ENCODE measurements around the gene PCSK6.
A peak's percentile ranks its signal among the peaks of the same experiment; 100 is the strongest.

Gene PCSK6

GRCh38 chr15:101266034-101266433 lies 223.5 kb downstream of the PCSK6 start:
- DNase-seq (ENCODE audit: low spot score): no peak
- in situ Hi-C loops (cut with MboI; ENCODE audit: low pct_unique_long_range_greater_than_20kb, low sequenced_read_pairs, unreplicated experiment): loop anchor here (25.0 kb wide), 2 partner anchors 354 to 654 kb away; partner anchors contain the start of genes ASB7, LINS1 and LRRK1
- TF ChIP-seq CTCF (IDR thresholded peaks at IDR 0.05; ENCODE audit: extremely low read depth, insufficient read depth, missing control alignments): no peak

GRCh38 chr15:101264911-101265641 lies 224.4 kb downstream of the PCSK6 start:
- in situ Hi-C loops (cut with MboI; ENCODE audit: low pct_unique_long_range_greater_than_20kb, low sequenced_read_pairs, unreplicated experiment): loop anchor here (25.0 kb wide), 2 partner anchors 353 to 653 kb away; partner anchors contain the start of genes ASB7, LINS1 and LRRK1
- DNase-seq (ENCODE audit: low spot score): peak; percentile 54
- no peak for TF ChIP-seq CTCF (IDR thresholded peaks at IDR 0.05; ENCODE audit: extremely low read depth, insufficient read depth, missing control alignments)

- DNase-seq (ENCODE audit: low spot score): peak; percentile 59
- in situ Hi-C loops (cut with MboI; ENCODE audit: low pct_unique_long_range_greater_than_20kb, low sequenced_read_pairs, unreplicated experiment): loop anchor here (25.0 kb wide), 2 partner anchors 352 to 652 kb away; partner anchors contain the start of genes ASB7, LINS1 and LRRK1
- TF ChIP-seq CTCF (IDR thresholded peaks at IDR 0.05; ENCODE audit: extremely low read depth, insufficient read depth, missing control alignments): no peak
Observed at GRCh38 chr15:101264011-101264410, 225.5 kb downstream of the PCSK6 start.

GRCh38 chr15:101262551-101262950 lies 227.0 kb downstream of the PCSK6 start:
- TF ChIP-seq CTCF (IDR thresholded peaks at IDR 0.05; ENCODE audit: extremely low read depth, insufficient read depth, missing control alignments): no peak
- no peak for DNase-seq (ENCODE audit: low spot score)
- in situ Hi-C loops (cut with MboI; ENCODE audit: low pct_unique_long_range_greater_than_20kb, low sequenced_read_pairs, unreplicated experiment): loop anchor here (25.0 kb wide), 2 partner anchors 350 to 650 kb away; partner anchors contain the start of genes ASB7, LINS1 and LRRK1

GRCh38 chr15:101258238-101259144 lies 231.0 kb downstream of the PCSK6 start:
- in situ Hi-C loops (cut with MboI; ENCODE audit: low pct_unique_long_range_greater_than_20kb, low sequenced_read_pairs, unreplicated experiment): loop anchor here (10.0 to 25.0 kb wide), 3 partner anchors 164 to 646 kb away; partner anchors contain the start of genes ASB7, LINS1 and LRRK1
- DNase-seq (ENCODE audit: low spot score): peak; percentile 62
- peak; percentile 79 for TF ChIP-seq CTCF (IDR thresholded peaks at IDR 0.05; ENCODE audit: extremely low read depth, insufficient read depth, missing control alignments)

- in situ Hi-C loops (cut with MboI; ENCODE audit: low pct_unique_long_range_greater_than_20kb, low sequenced_read_pairs, unreplicated experiment): loop anchor here (10.0 to 25.0 kb wide), 3 partner anchors 162 to 644 kb away; partner anchors contain the start of genes ASB7, LINS1 and LRRK1
- peak; percentile 52 for TF ChIP-seq CTCF (IDR thresholded peaks at IDR 0.05; ENCODE audit: extremely low read depth, insufficient read depth, missing control alignments)
- DNase-seq (ENCODE audit: low spot score): no peak
Observed at GRCh38 chr15:101256757-101257156, 232.8 kb downstream of the PCSK6 start.

All from GM13977 (cell line).